Stomach (tissue), 9 donors: ENCODE measurements around the gene TPRN. TPM values are rescaled to one million over a fixed set of nuclear protein-coding genes. Genes with fewer than 3 reads are reported as not detected.
A peak's percentile ranks its signal among the peaks of the same experiment; 100 is the strongest.

Source experiments
- DNase-seq, 2 donors: peaks; one replicate each; pipeline versions ENCODE4 v3.0.0 to v3.0.0-alpha.2; 2013 to 2019
- H3K27ac ChIP-seq, 5 donors: fragments of 200-600 bp in 4 of 5; sonication (generic) in 4 of 5; one replicate each; pipeline ENCODE4 v1.5.1; 2013 to 2019; ENCODE audit warnings: mild to moderate bottlenecking in 1 of 5, moderate library complexity in 1 of 5
- H3K27me3 ChIP-seq, 3 donors: fragments of 200-600 bp; sonication (generic); one replicate each; pipeline ENCODE4 v1.5.1; 2017 to 2019; ENCODE audit warnings: mixed run types in 1 of 3
- H3K36me3 ChIP-seq, 4 donors: fragments of 200-600 bp; sonication (generic); 1 replicate in 3 of 4; 2 replicates in 1 of 4; pipeline ENCODE4 v1.5.1; 2016 to 2019
- H3K4me1 ChIP-seq, 4 donors: fragments of 200-600 bp; sonication (generic); one replicate each; pipeline ENCODE4 v1.5.1; 2016 to 2019
- H3K4me3 ChIP-seq, 4 donors: fragments of 200-600 bp; sonication (generic) in 3 of 4; one replicate each; pipeline ENCODE4 v1.5.1; 2016 to 2019; ENCODE audit warnings: mild to moderate bottlenecking in 1 of 4
- H3K9me3 ChIP-seq, 4 donors: fragments of 200-600 bp; sonication (generic); one replicate each; pipeline ENCODE4 v1.5.1; 2016 to 2019
- CTCF ChIP-seq, 7 experiments: fragments of 450-650 bp in 4 of 7; fragments of 200-600 bp in 3 of 7; sonication (generic) in 3 of 7; IDR thresholded peaks; one replicate each; pipeline ENCODE4 v1.5.1; 2016 to 2019; ENCODE audit warnings: antibody characterized with exemption in 7 of 7, control low read depth in 2 of 7, mild to moderate bottlenecking in 1 of 7
- EP300 ChIP-seq: sonication (generic); formaldehyde crosslinking; IDR thresholded peaks from one replicate; pipeline ENCODE4 v1.6.1; 2017; ENCODE audit warnings: antibody characterized with exemption
- POLR2A ChIP-seq, 4 donors: fragments of 450-650 bp; IDR thresholded peaks; one replicate each; pipeline ENCODE4 v1.6.1; 2016; ENCODE audit warnings: antibody characterized with exemption in 4 of 4, control low read depth in 2 of 4, mild to moderate bottlenecking in 1 of 4, moderate library complexity in 1 of 4
- POLR2AphosphoS5 ChIP-seq, 3 donors: sonication (generic); formaldehyde crosslinking; IDR thresholded peaks; one replicate each; pipeline ENCODE4 v1.6.1; 2016; ENCODE audit warnings: antibody characterized with exemption in 3 of 3
- WGBS, 5 donors: extraction: QIAGEN DNeasy Blood & Tissue Kit in 3 of 5; methylation state at CpG; one replicate each; pipeline versions ENCODE4 v1.1.5 to v1.1.7; 2013 to 2018; 5-methylcytosine and 5-hydroxymethylcytosine counted together
- intact Hi-C: fragments of 100-400 bp; cut with DNase I; formaldehyde crosslinking; loops from one replicate; pipeline ENCODE4 v1.15.1; 2023; ENCODE audit warnings: low total_unique reads
- polyA plus RNA-seq, 3 donors: library from polyadenylated mRNA; stranded (reverse); fragments of 200-250 nt; gene quantifications; one replicate each; pipeline ENCODE4 v1.2.3, GENCODE V29; 2013
- total RNA-seq, 5 donors: library from RNA; depleted of rRNA; stranded (reverse); fragments of >200 nt; gene quantifications; one replicate each; pipeline versions ENCODE4 v1.1.0 to v1.2.3, GENCODE V29; 2014 to 2016
- donor health status: healthy with polysubstance abuse.
- donor health status: Bipolar disorder and iron deficiency.
- donor health status: healthy.

TPRN gene
- total and polyA plus RNA-seq, 8 donors = 8.8 to 161 (median 24.6) TPM

- no peak for DNase-seq
- intact Hi-C loops = no loop called here
- H3K27ac ChIP-seq = no peak overlapping the region
- peaks cover 23 to 40% (median 30%) of the 10 kb centered on the region in 4 donors for H3K36me3 ChIP-seq
- no peak overlapping the region for H3K4me3 ChIP-seq
- WGBS, 5 donors = 21 to 46% (median 42%) methylated on average over 20 to 33 of the region's 33 CpGs
- no peaks in the 10 kb centered on the region for H3K9me3 ChIP-seq
- H3K27me3 ChIP-seq = peaks cover 0 to 42% (median 25%) of the 10 kb centered on the region in 3 donors
- TF ChIP-seq CTCF (IDR thresholded peaks at IDR 0.05) = peak in 2 of 7 experiments; percentile 12 to 14
- TF ChIP-seq POLR2A (IDR thresholded peaks at IDR 0.05) = no peak
- H3K4me1 ChIP-seq = peaks cover 18 to 55% (median 40%) of the 10 kb centered on the region in 4 donors
Observed at GRCh38 chr9:137175345-137175961, 25.1 kb downstream of the TPRN start.

- H3K36me3 ChIP-seq = peaks cover 17 to 33% (median 24%) of the 10 kb centered on the region in 4 donors
- H3K9me3 ChIP-seq = no peaks in the 10 kb centered on the region
- TF ChIP-seq POLR2A (IDR thresholded peaks at IDR 0.05) (no peak), CTCF (IDR thresholded peaks at IDR 0.05) (no peak), POLR2AphosphoS5 (IDR thresholded peaks at IDR 0.05) (no peak), EP300 (no peak)
- no peak for DNase-seq
- intact Hi-C loops = no loop called here
- H3K27ac ChIP-seq = no peak overlapping the region
- 23 to 52% (median 34%) methylated on average over 9 to 34 of the region's 34 CpGs for WGBS, 5 donors
- H3K4me1 ChIP-seq = peaks cover 24 to 61% (median 46%) of the 10 kb centered on the region in 4 donors
- no peak overlapping the region for H3K4me3 ChIP-seq
- H3K27me3 ChIP-seq = peaks cover 0 to 49% (median 32%) of the 10 kb centered on the region in 3 donors
Observed at GRCh38 chr9:137174722-137175293, 25.7 kb downstream of the TPRN start.

- peaks cover 32 to 69% (median 54%) of the 10 kb centered on the region in 4 donors for H3K4me1 ChIP-seq
- WGBS, 5 donors = 61 to 72% (median 70%) methylated on average over 36 to 45 of the region's 45 CpGs
- H3K27ac ChIP-seq = peak overlapping the region in 2 of 5 donors; percentile 5 to 11
- intact Hi-C loops = no loop called here
- TF ChIP-seq POLR2A (IDR thresholded peaks at IDR 0.05) (no peak), EP300 (no peak)
- no peak for DNase-seq
- peaks cover 0 to 56% (median 39%) of the 10 kb centered on the region in 3 donors for H3K27me3 ChIP-seq
- H3K4me3 ChIP-seq = no peak overlapping the region
- H3K9me3 ChIP-seq = no peaks in the 10 kb centered on the region
- peaks cover 10 to 25% (median 16%) of the 10 kb centered on the region in 4 donors for H3K36me3 ChIP-seq
Observed at GRCh38 chr9:137173796-137174664, 26.5 kb downstream of the TPRN start.

GRCh38 chr9:137172901-137173795, 27.4 kb downstream of the TPRN start:
- H3K9me3 ChIP-seq = no peaks in the 10 kb centered on the region
- H3K27me3 ChIP-seq = peaks cover 0 to 65% (median 48%) of the 10 kb centered on the region in 3 donors
- peak in 1 of 2 donors; percentile 74 for DNase-seq
- 28 to 55% (median 36%) methylated on average over 18 to 21 of the region's 21 CpGs for WGBS, 5 donors
- H3K36me3 ChIP-seq = peaks cover 3 to 16% (median 7%) of the 10 kb centered on the region in 4 donors
- no peak overlapping the region for H3K4me3 ChIP-seq
- H3K27ac ChIP-seq = peak overlapping the region in 4 of 5 donors; percentile 4 to 35 (median 20)
- peaks cover 40 to 78% (median 63%) of the 10 kb centered on the region in 4 donors for H3K4me1 ChIP-seq
- intact Hi-C loops = no loop called here
- TF ChIP-seq CTCF (IDR thresholded peaks at IDR 0.05) = no peak
